Tibial nerve (tissue), 3 donors: ENCODE measurements around the gene GRAMD1C.

Experiments
- CTCF ChIP-seq, 5 experiments: fragments of 200-600 bp in 3 of 5; fragments of 450-650 bp in 2 of 5; sonication (generic) in 3 of 5; IDR thresholded peaks; one replicate each; pipeline ENCODE4 v1.5.1; 2016 to 2019; ENCODE audit warnings: antibody characterized with exemption in 5 of 5, mild to moderate bottlenecking in 3 of 5, moderate library complexity in 2 of 5
- POLR2A ChIP-seq, 2 donors: fragments of 450-650 bp; IDR thresholded peaks; one replicate each; pipeline ENCODE4 v1.6.1; 2017; ENCODE audit warnings: antibody characterized with exemption in 2 of 2, mild to moderate bottlenecking in 2 of 2, moderate library complexity in 2 of 2

GRCh38 chr3:113878403-113878802 lies 39.8 kb downstream of the GRAMD1C start:
- no peak for TF ChIP-seq CTCF (IDR thresholded peaks at IDR 0.05)
- no peak for TF ChIP-seq POLR2A (IDR thresholded peaks at IDR 0.05)
